Measurements from ENCODE around the gene SUMO3.

Gene SUMO3

GRCh38 chr21:44817914-44818639, at the start of gene SUMO3:
SUMO3 (minus strand) TSS chr21:44818062; CDS start chr21:44817968, 94 bp downstream.
- peak; percentile 90 for DNase-seq (ENCODE audit: low spot score)

- no peak for DNase-seq (ENCODE audit: low spot score)
Measured at GRCh38 chr21:44867464-44867863, 49.6 kb upstream of the SUMO3 start.

- no peak for DNase-seq (ENCODE audit: low spot score)
Measured at GRCh38 chr21:44866780-44867179, 48.9 kb upstream of the SUMO3 start.

GRCh38 chr21:44865561-44866280, 47.9 kb upstream of the SUMO3 start:
- no peak for DNase-seq (ENCODE audit: low spot score)

- no peak for DNase-seq (ENCODE audit: low spot score)
Measured at GRCh38 chr21:44862869-44863685, 45.2 kb upstream of the SUMO3 start.

- no peak for DNase-seq (ENCODE audit: low spot score)
Measured at GRCh38 chr21:44858791-44859190, 40.9 kb upstream of the SUMO3 start.

- no peak for DNase-seq (ENCODE audit: low spot score)
Measured at GRCh38 chr21:44858291-44858690, 40.4 kb upstream of the SUMO3 start.

GRCh38 chr21:44857127-44857892, 39.4 kb upstream of the SUMO3 start:
- no peak for DNase-seq (ENCODE audit: low spot score)

GRCh38 chr21:44856131-44856530, 38.3 kb upstream of the SUMO3 start:
- DNase-seq (ENCODE audit: low spot score): no peak

GRCh38 chr21:44855572-44855971, 37.7 kb upstream of the SUMO3 start:
- DNase-seq (ENCODE audit: low spot score): no peak

GRCh38 chr21:44854664-44855446, 37.0 kb upstream of the SUMO3 start:
- no peak for DNase-seq (ENCODE audit: low spot score)

GRCh38 chr21:44854391-44854663, 36.5 kb upstream of the SUMO3 start:
- DNase-seq (ENCODE audit: low spot score): no peak

GRCh38 chr21:44853601-44854390, 35.9 kb upstream of the SUMO3 start:
- no peak for DNase-seq (ENCODE audit: low spot score)

- DNase-seq (ENCODE audit: low spot score): no peak
Measured at GRCh38 chr21:44850905-44851657, 33.2 kb upstream of the SUMO3 start.

- DNase-seq (ENCODE audit: low spot score): no peak
Measured at GRCh38 chr21:44850208-44850800, 32.4 kb upstream of the SUMO3 start.

- DNase-seq (ENCODE audit: low spot score): no peak
Measured at GRCh38 chr21:44849616-44850130, 31.8 kb upstream of the SUMO3 start.

GRCh38 chr21:44848821-44849521, 31.1 kb upstream of the SUMO3 start:
- DNase-seq (ENCODE audit: low spot score): no peak

GRCh38 chr21:44847261-44848056, 29.6 kb upstream of the SUMO3 start:
- DNase-seq (ENCODE audit: low spot score): no peak
